Ishikawa (cell line): ENCODE measurements around the gene CCL5.

Experiments used
- CEBPB ChIP-seq: IDR thresholded peaks from 2 replicates; pipeline ENCODE4 v1.6.1; 2012
- CREB1 ChIP-seq: IDR thresholded peaks from 2 replicates; pipeline ENCODE4 v1.6.1; 2012; ENCODE audit warnings: low read depth
- EGR1 ChIP-seq: IDR thresholded peaks from 2 replicates; pipeline ENCODE4 v1.6.1; 2012
- EP300 ChIP-seq: IDR thresholded peaks from 2 replicates; pipeline ENCODE4 v1.6.1; 2012; ENCODE audit warnings: borderline replicate concordance
- FOXM1 ChIP-seq: IDR thresholded peaks from 2 replicates; pipeline ENCODE4 v1.6.1; 2012; ENCODE audit warnings: low read depth, borderline replicate concordance
- NFIC ChIP-seq: IDR thresholded peaks from 2 replicates; pipeline ENCODE4 v1.6.1; 2012
- RAD21 ChIP-seq: IDR thresholded peaks from 2 replicates; pipeline ENCODE4 v1.6.1; 2012; ENCODE audit warnings: low read depth
- TAF1 ChIP-seq: IDR thresholded peaks from 2 replicates; pipeline ENCODE4 v1.6.1; 2012; ENCODE audit warnings: low read depth, mild to moderate bottlenecking
- TCF12 ChIP-seq: IDR thresholded peaks from 2 replicates; pipeline ENCODE4 v1.6.1; 2012; ENCODE audit warnings: low read depth
- TEAD4 ChIP-seq: IDR thresholded peaks from 2 replicates; pipeline ENCODE4 v1.6.1; 2012
- YY1 ChIP-seq: IDR thresholded peaks from 2 replicates; pipeline ENCODE4 v1.6.1; 2012; ENCODE audit warnings: low read depth
- ZBTB7A ChIP-seq: IDR thresholded peaks from 2 replicates; pipeline ENCODE4 v1.6.1; 2012; ENCODE audit warnings: low read depth
- TF ChIP-seq, protein P1 (sequence below): IDR thresholded peaks from 2 replicates; pipeline ENCODE4 v1.6.1; 2012
- TF ChIP-seq, protein P2 (sequence below): IDR thresholded peaks from 2 replicates; pipeline ENCODE4 v1.6.1; 2012; ENCODE audit warnings: low read depth, mild to moderate bottlenecking
- TF ChIP-seq, protein P3 (sequence below): IDR thresholded peaks from 2 replicates; pipeline ENCODE4 v1.6.1; 2012

The CCL5 gene

DNA sequence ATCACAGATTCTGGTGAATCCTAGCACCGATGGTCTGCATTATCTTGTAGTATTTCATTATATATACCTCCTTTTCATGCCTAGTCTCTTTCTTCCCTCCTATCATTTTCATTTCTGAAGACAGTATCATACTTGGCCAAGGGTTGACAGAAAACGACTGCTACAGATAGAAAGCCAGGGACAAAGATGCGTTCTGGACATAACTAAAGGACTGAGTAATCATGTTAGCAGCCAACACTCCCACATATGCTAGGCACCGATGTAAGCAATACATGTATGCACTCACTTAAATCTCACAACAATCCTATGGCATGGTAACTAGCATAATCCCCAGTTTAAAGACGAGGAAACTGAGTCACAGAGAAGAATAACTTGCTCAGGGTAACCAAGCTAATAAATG lies 27.5 kb upstream of the CCL5 start:
- TF ChIP-seq CREB1 (no peak), RAD21 (no peak), NFIC (no peak), EGR1 (no peak), TAF1 (no peak), FOXM1 (no peak), CEBPB (no peak), TCF12 (no peak), TEAD4 (no peak), ZBTB7A (no peak), EP300 (no peak), YY1 (no peak)
- TF ChIP-seq, protein P1, sequence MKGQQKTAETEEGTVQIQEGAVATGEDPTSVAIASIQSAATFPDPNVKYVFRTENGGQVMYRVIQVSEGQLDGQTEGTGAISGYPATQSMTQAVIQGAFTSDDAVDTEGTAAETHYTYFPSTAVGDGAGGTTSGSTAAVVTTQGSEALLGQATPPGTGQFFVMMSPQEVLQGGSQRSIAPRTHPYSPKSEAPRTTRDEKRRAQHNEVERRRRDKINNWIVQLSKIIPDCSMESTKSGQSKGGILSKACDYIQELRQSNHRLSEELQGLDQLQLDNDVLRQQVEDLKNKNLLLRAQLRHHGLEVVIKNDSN = no peak
- TF ChIP-seq, protein P2, sequence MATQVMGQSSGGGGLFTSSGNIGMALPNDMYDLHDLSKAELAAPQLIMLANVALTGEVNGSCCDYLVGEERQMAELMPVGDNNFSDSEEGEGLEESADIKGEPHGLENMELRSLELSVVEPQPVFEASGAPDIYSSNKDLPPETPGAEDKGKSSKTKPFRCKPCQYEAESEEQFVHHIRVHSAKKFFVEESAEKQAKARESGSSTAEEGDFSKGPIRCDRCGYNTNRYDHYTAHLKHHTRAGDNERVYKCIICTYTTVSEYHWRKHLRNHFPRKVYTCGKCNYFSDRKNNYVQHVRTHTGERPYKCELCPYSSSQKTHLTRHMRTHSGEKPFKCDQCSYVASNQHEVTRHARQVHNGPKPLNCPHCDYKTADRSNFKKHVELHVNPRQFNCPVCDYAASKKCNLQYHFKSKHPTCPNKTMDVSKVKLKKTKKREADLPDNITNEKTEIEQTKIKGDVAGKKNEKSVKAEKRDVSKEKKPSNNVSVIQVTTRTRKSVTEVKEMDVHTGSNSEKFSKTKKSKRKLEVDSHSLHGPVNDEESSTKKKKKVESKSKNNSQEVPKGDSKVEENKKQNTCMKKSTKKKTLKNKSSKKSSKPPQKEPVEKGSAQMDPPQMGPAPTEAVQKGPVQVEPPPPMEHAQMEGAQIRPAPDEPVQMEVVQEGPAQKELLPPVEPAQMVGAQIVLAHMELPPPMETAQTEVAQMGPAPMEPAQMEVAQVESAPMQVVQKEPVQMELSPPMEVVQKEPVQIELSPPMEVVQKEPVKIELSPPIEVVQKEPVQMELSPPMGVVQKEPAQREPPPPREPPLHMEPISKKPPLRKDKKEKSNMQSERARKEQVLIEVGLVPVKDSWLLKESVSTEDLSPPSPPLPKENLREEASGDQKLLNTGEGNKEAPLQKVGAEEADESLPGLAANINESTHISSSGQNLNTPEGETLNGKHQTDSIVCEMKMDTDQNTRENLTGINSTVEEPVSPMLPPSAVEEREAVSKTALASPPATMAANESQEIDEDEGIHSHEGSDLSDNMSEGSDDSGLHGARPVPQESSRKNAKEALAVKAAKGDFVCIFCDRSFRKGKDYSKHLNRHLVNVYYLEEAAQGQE = no peak
- TF ChIP-seq, protein P3, sequence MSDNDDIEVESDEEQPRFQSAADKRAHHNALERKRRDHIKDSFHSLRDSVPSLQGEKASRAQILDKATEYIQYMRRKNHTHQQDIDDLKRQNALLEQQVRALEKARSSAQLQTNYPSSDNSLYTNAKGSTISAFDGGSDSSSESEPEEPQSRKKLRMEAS = no peak

- no peak for TF ChIP-seq FOXM1
- no peak for TF ChIP-seq NFIC
- no peak for TF ChIP-seq CREB1
- TF ChIP-seq TEAD4 = no peak
- TF ChIP-seq, protein P3 = no peak
- TF ChIP-seq EP300 = no peak
- TF ChIP-seq, protein P2 = no peak
- TF ChIP-seq, protein P1 = no peak
- no peak for TF ChIP-seq RAD21
- TF ChIP-seq YY1 = no peak
- TF ChIP-seq CEBPB = no peak
- no peak for TF ChIP-seq EGR1
- TF ChIP-seq TAF1 = no peak
- no peak for TF ChIP-seq ZBTB7A
- TF ChIP-seq TCF12 = no peak
Observed at GRCh38 chr17:35906926-35907637, 26.9 kb upstream of the CCL5 start.

DNA sequence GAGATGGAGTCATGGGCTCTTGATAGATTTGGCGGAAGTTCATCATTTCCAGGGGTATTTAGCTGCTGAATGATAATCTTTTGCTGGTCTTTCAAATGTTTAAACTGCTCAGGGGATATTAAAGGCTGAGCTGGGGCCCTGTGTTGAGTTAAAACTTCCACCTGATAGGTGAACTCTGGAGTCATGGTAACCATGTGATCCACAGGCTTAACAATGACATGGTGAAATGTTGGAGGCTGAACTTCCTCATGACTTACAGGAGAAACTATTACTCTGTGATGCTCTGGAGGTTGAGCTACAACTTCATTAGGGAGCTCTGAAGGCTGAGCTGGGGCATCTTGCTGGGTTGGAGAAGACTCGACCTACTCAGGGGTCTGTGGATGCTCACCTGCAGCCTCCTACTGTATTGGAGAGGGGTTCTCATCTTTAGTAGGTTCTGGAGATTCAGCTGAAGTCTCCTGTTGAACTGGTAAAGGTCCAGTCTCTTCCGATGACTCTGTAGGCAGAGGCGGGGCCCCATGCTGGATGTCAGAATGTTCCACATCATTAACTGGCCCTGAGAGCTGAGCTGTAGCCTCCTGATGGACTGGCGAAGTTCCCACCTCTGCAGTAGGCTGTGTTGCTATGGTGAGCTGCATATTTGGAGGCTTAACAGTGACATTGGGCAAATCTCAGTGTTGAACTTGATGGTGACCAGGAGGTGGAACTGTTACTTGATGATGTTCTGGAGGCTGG lies 26.2 kb upstream of the CCL5 start:
- no peak for TF ChIP-seq TCF12
- TF ChIP-seq, protein P2 = no peak
- TF ChIP-seq RAD21 = no peak
- no peak for TF ChIP-seq YY1
- TF ChIP-seq, protein P3 = no peak
- TF ChIP-seq EP300 = no peak
- no peak for TF ChIP-seq TEAD4
- TF ChIP-seq FOXM1 = no peak
- TF ChIP-seq ZBTB7A = no peak
- no peak for TF ChIP-seq EGR1
- TF ChIP-seq CREB1 = no peak
- TF ChIP-seq, protein P1 = no peak
- TF ChIP-seq CEBPB = no peak
- no peak for TF ChIP-seq TAF1
- no peak for TF ChIP-seq NFIC
